ENCODE data around the gene NOSIP.

Gene NOSIP

GRCh38 chr19:49594993-49595818 lies 14.8 kb upstream of the NOSIP start:
- DNase-seq (ENCODE audit: low read depth in 3 of 3): no peak

GRCh38 chr19:49594157-49594992 lies 14.0 kb upstream of the NOSIP start:
- DNase-seq (ENCODE audit: low read depth in 3 of 3): no peak

GRCh38 chr19:49593233-49594113 lies 13.1 kb upstream of the NOSIP start:
- peak; percentile 83 to 95 (median 89) for DNase-seq (ENCODE audit: low read depth in 3 of 3)

GRCh38 chr19:49592486-49593232 lies 12.3 kb upstream of the NOSIP start:
- DNase-seq (ENCODE audit: low read depth in 3 of 3): no peak

GRCh38 chr19:49591731-49592485 lies 11.6 kb upstream of the NOSIP start:
- DNase-seq (ENCODE audit: low read depth in 3 of 3): peak in 1 of 3 donors; percentile 49

- peak in 2 of 3 donors; percentile 24 to 57 for DNase-seq (ENCODE audit: low read depth in 3 of 3)
Observed at GRCh38 chr19:49590971-49591730, 10.8 kb upstream of the NOSIP start, which contains the start of gene PRR12. Gene PRR12 (plus strand): TSS chr19:49591182. CDS start chr19:49591655, 473 bp downstream.

GRCh38 chr19:49590071-49590970 lies 10.0 kb upstream of the NOSIP start:
- peak; percentile 83 to 95 (median 92) for DNase-seq (ENCODE audit: low read depth in 3 of 3)

- DNase-seq (ENCODE audit: low read depth in 3 of 3): no peak
Observed at GRCh38 chr19:49589502-49589905, 9.1 kb upstream of the NOSIP start.

GRCh38 chr19:49588365-49589122 lies 8.2 kb upstream of the NOSIP start:
- DNase-seq (ENCODE audit: low read depth in 3 of 3): peak in 2 of 3 donors; percentile 40 to 60

- DNase-seq (ENCODE audit: low read depth in 3 of 3): no peak
Observed at GRCh38 chr19:49587227-49587626, 6.9 kb upstream of the NOSIP start.

- no peak for DNase-seq (ENCODE audit: low read depth in 3 of 3)
Observed at GRCh38 chr19:49585023-49585422, 4.7 kb upstream of the NOSIP start.

GRCh38 chr19:49583239-49583638 lies 2.9 kb upstream of the NOSIP start:
- no peak for DNase-seq (ENCODE audit: low read depth in 3 of 3)

- DNase-seq (ENCODE audit: low read depth in 3 of 3): no peak
Observed at GRCh38 chr19:49581007-49581508, 702 bp upstream of the NOSIP start, which contains the start of gene PRRG2. Gene PRRG2 (plus strand): TSS chr19:49581316. CDS start chr19:49583220, 1,904 bp downstream.

GRCh38 chr19:49579947-49580263 lies 451 bp downstream of the NOSIP start:
- no peak for DNase-seq (ENCODE audit: low read depth in 3 of 3)

- no peak for DNase-seq (ENCODE audit: low read depth in 3 of 3)
Observed at GRCh38 chr19:49579193-49579592, 1.2 kb downstream of the NOSIP start.

- DNase-seq (ENCODE audit: low read depth in 3 of 3): no peak
Observed at GRCh38 chr19:49574206-49574755, 6.1 kb downstream of the NOSIP start.

- DNase-seq (ENCODE audit: low read depth in 3 of 3): no peak
Observed at GRCh38 chr19:49573425-49573824, 6.9 kb downstream of the NOSIP start.
